ENCODE data around the gene DEFB119. TPM values are rescaled to one million over a fixed set of nuclear protein-coding genes. Genes with fewer than 3 reads are reported as not detected.
"Not testable (repeated sequence)": the region's sequence is repeated elsewhere in the genome, so short reads cannot be mapped to it uniquely, and the experiment has no call there.

DEFB119 gene
- polyA plus RNA-seq, 1 donor, result not detected

DNA sequence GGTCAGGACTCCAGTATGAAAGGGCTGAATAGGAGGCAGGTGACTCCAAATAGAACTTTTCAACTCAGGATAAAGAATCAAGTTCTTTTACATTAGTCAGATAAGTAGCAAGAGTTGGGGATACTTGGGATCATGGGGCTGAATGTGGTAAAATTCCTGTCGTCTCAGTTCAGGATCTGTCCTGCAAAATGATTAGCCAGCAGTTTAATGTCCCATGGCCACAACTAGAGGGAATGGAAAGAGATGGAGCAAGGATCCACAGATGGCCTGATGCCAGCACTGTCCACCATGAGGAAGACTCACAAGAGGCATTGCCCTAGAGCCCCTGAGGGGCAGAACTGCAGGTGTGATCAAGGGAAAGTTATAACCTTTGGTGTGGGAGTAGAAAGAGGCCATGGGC, 13.5 kb upstream of the DEFB119 start:
- Histone ChIP-seq H3K4me1 (ENCODE audit: control insufficient read depth, insufficient read depth, low read length) (no peaks in the 10 kb centered on the region), H3K27ac (ENCODE audit: low read length) (no peak overlapping the region), H3K4me3 (ENCODE audit: low read length) (no peak overlapping the region), H3K36me3 (ENCODE audit: control insufficient read depth, insufficient read depth, low read length) (no peaks in the 10 kb centered on the region), H3K9me3 (ENCODE audit: control insufficient read depth, low read depth, low read length) (no peaks in the 10 kb centered on the region), H3K27me3 (ENCODE audit: control insufficient read depth, insufficient read depth, low read length) (no peaks in the 10 kb centered on the region)
- WGBS (ENCODE audit: insufficient coverage, low lambda C conversion rate), result no CpG with 5 or more reads among the region's 1 CpG
- no peak for DNase-seq

DNA sequence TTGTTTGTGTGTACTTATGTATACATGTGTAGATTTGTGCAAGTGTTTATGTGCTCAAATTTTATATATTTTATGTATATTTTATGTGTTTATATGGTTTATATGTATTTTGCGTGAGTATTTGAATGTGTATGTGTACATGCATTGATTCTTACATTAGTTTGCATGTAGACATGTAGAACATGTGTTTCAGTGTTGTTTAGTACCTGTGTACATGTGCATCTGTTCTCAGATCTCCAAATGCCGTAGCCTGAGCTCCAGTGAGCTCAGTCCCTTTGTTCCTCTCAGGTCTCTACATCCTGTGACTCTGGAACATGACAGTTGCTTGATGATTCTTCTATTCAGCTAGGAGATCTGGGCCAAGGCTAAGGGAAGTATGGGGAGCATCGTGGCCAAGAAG, 4.5 kb upstream of the DEFB119 start:
- no peaks in the 10 kb centered on the region for H3K27me3 ChIP-seq (ENCODE audit: control insufficient read depth, insufficient read depth, low read length)
- no peaks in the 10 kb centered on the region for H3K4me1 ChIP-seq (ENCODE audit: control insufficient read depth, insufficient read depth, low read length)
- DNase-seq, result no peak
- no peak overlapping the region for H3K27ac ChIP-seq (ENCODE audit: low read length)
- no peaks in the 10 kb centered on the region for H3K36me3 ChIP-seq (ENCODE audit: control insufficient read depth, insufficient read depth, low read length)
- H3K4me3 ChIP-seq (ENCODE audit: low read length), result no peak overlapping the region
- H3K9me3 ChIP-seq (ENCODE audit: control insufficient read depth, low read depth, low read length), result peaks cover 4% of the 10 kb centered on the region
- 33% methylated on average over 1 of the region's 3 CpGs for WGBS (ENCODE audit: insufficient coverage, low lambda C conversion rate)

DNA sequence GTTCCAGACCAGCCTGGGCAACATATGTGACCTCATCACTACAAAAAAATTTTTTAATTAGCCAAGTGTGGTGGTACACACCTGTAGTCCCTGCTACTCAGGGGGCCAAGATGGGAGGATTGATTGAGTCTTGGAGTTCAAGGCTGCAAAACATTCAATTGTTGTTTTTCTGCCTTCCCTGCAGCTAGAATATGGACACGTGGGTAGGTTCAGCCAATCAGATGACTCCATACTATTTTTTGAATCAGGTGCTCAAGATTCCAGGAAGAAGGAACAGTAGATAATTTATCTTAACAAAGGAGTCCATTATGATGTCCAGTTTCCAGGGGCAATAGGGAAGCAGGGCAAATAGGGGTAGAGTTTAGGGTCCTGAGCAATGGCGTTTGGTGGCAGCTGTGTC, 2.4 kb upstream of the DEFB119 start:
- Histone ChIP-seq H3K36me3 (ENCODE audit: control insufficient read depth, insufficient read depth, low read length) (no peaks in the 10 kb centered on the region), H3K4me3 (ENCODE audit: low read length) (no peak overlapping the region), H3K9me3 (ENCODE audit: control insufficient read depth, low read depth, low read length) (peaks cover 9% of the 10 kb centered on the region), H3K4me1 (ENCODE audit: control insufficient read depth, insufficient read depth, low read length) (no peaks in the 10 kb centered on the region), H3K27ac (ENCODE audit: low read length) (no peak overlapping the region), H3K27me3 (ENCODE audit: control insufficient read depth, insufficient read depth, low read length) (no peaks in the 10 kb centered on the region)
- no peak for DNase-seq
- WGBS (ENCODE audit: insufficient coverage, low lambda C conversion rate), result no CpG with 5 or more reads among the region's 2 CpGs

DNA sequence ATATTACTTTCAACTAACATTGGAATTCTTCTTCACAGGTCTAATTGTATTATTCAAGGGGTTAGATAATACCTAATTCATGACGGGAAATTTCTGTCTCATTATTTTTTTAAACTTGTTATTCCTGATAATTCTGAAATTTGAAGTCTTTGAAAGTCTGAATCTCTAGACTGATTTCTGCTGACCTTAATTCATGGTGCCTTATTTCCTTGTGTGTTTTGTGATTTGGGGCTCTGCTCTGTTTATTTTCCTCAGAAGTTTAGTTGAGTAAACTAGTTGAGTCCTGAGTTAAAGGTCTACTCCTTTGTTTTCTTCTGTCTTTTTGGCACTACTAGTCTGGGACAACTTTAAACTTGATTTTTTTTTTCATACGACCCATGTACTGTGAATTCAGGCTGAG, 16.0 kb downstream of the DEFB119 start:
- Histone ChIP-seq H3K36me3 (ENCODE audit: control insufficient read depth, insufficient read depth, low read length) (no peaks in the 10 kb centered on the region), H3K27ac (ENCODE audit: low read length) (no peak overlapping the region), H3K9me3 (ENCODE audit: control insufficient read depth, low read depth, low read length) (no peaks in the 10 kb centered on the region), H3K4me1 (ENCODE audit: control insufficient read depth, insufficient read depth, low read length) (no peaks in the 10 kb centered on the region), H3K27me3 (ENCODE audit: control insufficient read depth, insufficient read depth, low read length) (no peaks in the 10 kb centered on the region), H3K4me3 (ENCODE audit: low read length) (no peak overlapping the region)
- 64% methylated on average over 2 of the region's 2 CpGs for WGBS (ENCODE audit: insufficient coverage, low lambda C conversion rate)
- no peak for DNase-seq

DNA sequence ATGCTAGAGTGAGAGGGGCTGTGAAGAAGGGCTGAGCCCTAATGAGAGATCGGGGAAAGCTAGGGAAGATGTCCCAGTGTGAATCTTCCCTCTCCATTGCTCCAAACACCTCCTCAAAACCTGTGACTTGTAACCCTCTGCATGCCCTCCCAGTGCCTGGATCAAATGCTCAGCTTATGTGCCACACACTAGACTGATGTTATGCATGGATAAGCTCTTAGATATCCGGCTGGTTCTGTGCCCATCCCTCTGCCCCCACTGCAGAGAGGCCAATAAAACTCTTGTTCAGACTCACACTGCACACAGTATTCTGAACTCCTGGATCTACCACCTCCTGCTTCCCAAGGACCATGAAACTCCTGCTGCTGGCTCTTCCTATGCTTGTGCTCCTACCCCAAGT, 22.1 kb downstream of the DEFB119 start, which contains the start of gene DEFB118:
Gene DEFB118, plus strand, starts transcription at position 301 of the 400 bp plus-strand sequence. Its CDS starts 50 bp downstream, at position 351.
- H3K27me3 ChIP-seq (ENCODE audit: control insufficient read depth, insufficient read depth, low read length), result no peaks in the 10 kb centered on the region
- H3K9me3 ChIP-seq (ENCODE audit: control insufficient read depth, low read depth, low read length), result peaks cover 3% of the 10 kb centered on the region
- no peak within 1 kb of the TSS for H3K27ac ChIP-seq (ENCODE audit: low read length)
- H3K4me3 ChIP-seq (ENCODE audit: low read length), result no peak within 1 kb of the TSS
- no peak for DNase-seq
- no peaks in the 10 kb centered on the region for H3K4me1 ChIP-seq (ENCODE audit: control insufficient read depth, insufficient read depth, low read length)
- no CpG with 5 or more reads among the region's 2 CpGs for WGBS (ENCODE audit: insufficient coverage, low lambda C conversion rate)
- no peaks in the 10 kb centered on the region for H3K36me3 ChIP-seq (ENCODE audit: control insufficient read depth, insufficient read depth, low read length)

DNA sequence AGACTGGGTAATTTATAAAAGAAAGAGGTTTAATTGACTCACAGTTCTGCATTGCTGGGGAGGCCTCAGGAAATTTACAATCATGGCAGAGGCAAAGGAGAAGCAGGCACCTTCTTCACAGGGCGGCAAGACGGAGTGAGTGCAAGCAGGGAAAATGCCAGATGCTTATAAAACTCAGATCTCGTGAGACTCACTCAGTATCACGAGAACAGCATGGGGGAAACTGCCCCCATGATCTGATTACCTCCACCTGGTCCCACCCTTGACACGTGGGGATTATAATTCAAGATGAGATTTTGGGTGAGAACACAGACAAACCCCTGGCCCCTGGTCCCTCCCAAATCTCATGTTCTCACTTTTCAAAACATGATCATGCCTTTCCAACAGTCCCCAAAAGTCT, 26.1 kb downstream of the DEFB119 start:
- H3K27me3 ChIP-seq (ENCODE audit: control insufficient read depth, insufficient read depth, low read length); DNase-seq; H3K36me3 ChIP-seq (ENCODE audit: control insufficient read depth, insufficient read depth, low read length); H3K27ac ChIP-seq (ENCODE audit: low read length); H3K9me3 ChIP-seq (ENCODE audit: control insufficient read depth, low read depth, low read length); H3K4me1 ChIP-seq (ENCODE audit: control insufficient read depth, insufficient read depth, low read length); H3K4me3 ChIP-seq (ENCODE audit: low read length): not testable (repeated sequence)
- no CpG with 5 or more reads among the region's 5 CpGs for WGBS (ENCODE audit: insufficient coverage, low lambda C conversion rate)

DNA sequence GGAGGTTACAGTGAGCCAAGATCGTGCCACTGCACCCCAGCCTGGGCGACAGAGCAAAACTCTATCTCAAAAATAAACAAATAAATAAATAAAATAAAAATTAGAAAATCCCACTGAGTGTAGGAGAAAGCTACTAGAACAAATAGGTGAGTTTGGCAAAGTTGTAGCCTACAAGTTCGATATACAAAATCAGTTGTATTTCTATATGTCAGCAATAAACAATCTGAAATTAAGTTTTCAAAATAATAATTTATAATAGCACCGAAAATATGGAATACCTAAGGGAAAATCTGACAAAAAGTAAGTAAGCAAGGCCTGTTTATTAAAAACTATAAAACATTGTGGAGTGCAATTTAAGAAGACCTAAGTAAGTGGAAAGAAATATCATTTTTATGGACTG, 27.1 kb downstream of the DEFB119 start:
- H3K27ac ChIP-seq (ENCODE audit: low read length), result no peak overlapping the region
- no peaks in the 10 kb centered on the region for H3K36me3 ChIP-seq (ENCODE audit: control insufficient read depth, insufficient read depth, low read length)
- no peaks in the 10 kb centered on the region for H3K27me3 ChIP-seq (ENCODE audit: control insufficient read depth, insufficient read depth, low read length)
- 60% methylated on average over 2 of the region's 4 CpGs for WGBS (ENCODE audit: insufficient coverage, low lambda C conversion rate)
- no peak for DNase-seq
- no peaks in the 10 kb centered on the region for H3K4me1 ChIP-seq (ENCODE audit: control insufficient read depth, insufficient read depth, low read length)
- peaks cover 3% of the 10 kb centered on the region for H3K9me3 ChIP-seq (ENCODE audit: control insufficient read depth, low read depth, low read length)
- no peak overlapping the region for H3K4me3 ChIP-seq (ENCODE audit: low read length)

DNA sequence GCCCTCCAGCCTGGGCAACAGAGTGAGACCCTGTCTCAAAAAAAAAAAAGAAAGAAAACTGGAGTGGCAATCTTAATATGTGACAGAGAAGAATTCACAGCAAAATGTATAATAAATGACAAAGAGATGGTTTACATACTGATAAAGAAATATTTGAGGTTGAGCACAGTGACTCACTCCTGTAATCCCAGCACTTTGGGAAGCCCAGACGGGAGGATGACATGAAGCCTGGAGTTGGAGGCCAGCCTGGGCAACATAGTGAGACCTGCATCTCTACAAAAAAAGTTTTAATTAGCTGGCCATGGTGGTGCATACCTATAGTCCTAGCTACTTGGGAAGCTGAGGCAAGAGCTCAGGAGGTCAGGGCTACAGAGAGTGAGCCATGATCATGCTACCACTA, 34.4 kb downstream of the DEFB119 start:
- Histone ChIP-seq H3K27me3 (ENCODE audit: control insufficient read depth, insufficient read depth, low read length) (no peaks in the 10 kb centered on the region), H3K4me3 (ENCODE audit: low read length) (no peak overlapping the region), H3K4me1 (ENCODE audit: control insufficient read depth, insufficient read depth, low read length) (no peaks in the 10 kb centered on the region), H3K27ac (ENCODE audit: low read length) (no peak overlapping the region), H3K36me3 (ENCODE audit: control insufficient read depth, insufficient read depth, low read length) (no peaks in the 10 kb centered on the region), H3K9me3 (ENCODE audit: control insufficient read depth, low read depth, low read length) (no peaks in the 10 kb centered on the region)
- DNase-seq, result no peak
- no CpG with 5 or more reads among the region's 1 CpG for WGBS (ENCODE audit: insufficient coverage, low lambda C conversion rate)

DNA sequence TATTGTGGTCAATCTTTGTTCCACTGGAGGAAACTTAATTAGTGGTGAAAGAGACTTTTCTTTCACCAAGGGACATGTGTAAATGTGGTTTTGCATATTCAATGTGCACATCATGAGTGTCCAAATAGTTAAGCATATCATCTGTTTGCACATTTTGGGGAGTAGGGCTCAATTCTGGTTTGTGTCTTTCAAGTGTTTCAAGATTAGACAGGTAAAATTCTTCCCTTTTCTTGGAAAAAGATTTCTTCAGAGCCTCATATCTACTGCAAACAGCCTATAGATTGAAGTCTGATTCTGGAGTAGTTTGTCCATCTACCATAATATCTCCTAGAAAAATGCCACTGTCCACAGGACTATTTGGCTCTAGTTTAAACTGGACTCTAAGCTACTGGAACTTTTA, 48.9 kb downstream of the DEFB119 start:
- H3K27me3 ChIP-seq (ENCODE audit: control insufficient read depth, insufficient read depth, low read length), result no peaks in the 10 kb centered on the region
- no peak for DNase-seq

DNA sequence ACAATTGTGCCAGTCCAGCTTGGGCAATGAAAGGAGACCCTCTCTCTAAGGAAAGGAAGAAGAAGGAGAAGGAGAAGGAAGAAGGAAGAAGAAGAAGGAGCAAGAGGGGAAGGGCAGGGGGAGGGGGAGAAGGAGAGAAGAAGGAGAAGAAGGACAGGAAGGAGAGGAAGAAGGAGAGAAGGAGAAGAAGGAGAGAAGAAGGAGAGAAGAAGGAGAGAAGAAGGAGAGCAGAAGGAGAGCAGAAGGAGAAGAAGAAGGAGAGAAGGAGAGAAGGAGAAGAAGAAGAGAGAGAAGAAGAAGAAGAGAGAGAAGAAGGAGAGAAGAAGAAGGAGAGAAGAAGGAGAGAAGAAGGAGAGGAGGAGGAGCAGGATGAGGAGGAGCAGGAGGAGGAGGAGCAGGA, 59.5 kb downstream of the DEFB119 start:
- Histone ChIP-seq H3K36me3 (ENCODE audit: control insufficient read depth, insufficient read depth, low read length) (no peaks in the 10 kb centered on the region), H3K4me1 (ENCODE audit: control insufficient read depth, insufficient read depth, low read length) (no peaks in the 10 kb centered on the region), H3K4me3 (ENCODE audit: low read length) (no peak overlapping the region), H3K27ac (ENCODE audit: low read length) (no peak overlapping the region), H3K9me3 (ENCODE audit: control insufficient read depth, low read depth, low read length) (peaks cover 6% of the 10 kb centered on the region), H3K27me3 (ENCODE audit: control insufficient read depth, insufficient read depth, low read length) (no peaks in the 10 kb centered on the region)
- no peak for DNase-seq

More for the DNA sequence above, 48.9 kb downstream of the DEFB119 start:
- no peak overlapping the region for H3K4me3 ChIP-seq (ENCODE audit: low read length)
- H3K36me3 ChIP-seq (ENCODE audit: control insufficient read depth, insufficient read depth, low read length), result no peaks in the 10 kb centered on the region
- no peaks in the 10 kb centered on the region for H3K9me3 ChIP-seq (ENCODE audit: control insufficient read depth, low read depth, low read length)
- H3K27ac ChIP-seq (ENCODE audit: low read length), result no peak overlapping the region
- no peaks in the 10 kb centered on the region for H3K4me1 ChIP-seq (ENCODE audit: control insufficient read depth, insufficient read depth, low read length)
